GM19023 (cell line): ENCODE data around the gene DCDC1.

Experiments used
- ATAC-seq: cut with Tn5 transposase; IDR thresholded peaks from one replicate; pipeline ENCODE4 v1.9.1; 2021; ENCODE audit warnings: mild to moderate bottlenecking, moderate library complexity; ENCODE audit not compliant: unreplicated experiment

The DCDC1 gene

DNA sequence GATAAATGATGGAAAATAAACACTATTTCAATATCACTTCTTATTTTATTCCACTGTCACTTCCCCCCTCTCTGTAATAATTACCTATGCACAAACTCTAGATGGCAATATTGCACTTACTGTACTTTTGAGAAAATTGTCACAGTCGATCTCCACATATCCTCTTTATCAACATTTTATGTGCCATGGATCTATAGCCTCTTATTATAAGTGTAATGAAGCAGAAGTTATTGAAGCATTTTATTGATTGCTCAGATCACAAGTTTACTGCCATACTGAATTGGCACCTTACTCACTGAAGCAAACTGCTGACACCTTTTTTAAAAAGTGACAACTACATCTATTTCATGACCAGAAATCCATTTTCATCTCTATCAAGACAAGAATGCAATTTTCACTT, 133.4 kb downstream of the DCDC1 start:
- no peak for ATAC-seq

DNA sequence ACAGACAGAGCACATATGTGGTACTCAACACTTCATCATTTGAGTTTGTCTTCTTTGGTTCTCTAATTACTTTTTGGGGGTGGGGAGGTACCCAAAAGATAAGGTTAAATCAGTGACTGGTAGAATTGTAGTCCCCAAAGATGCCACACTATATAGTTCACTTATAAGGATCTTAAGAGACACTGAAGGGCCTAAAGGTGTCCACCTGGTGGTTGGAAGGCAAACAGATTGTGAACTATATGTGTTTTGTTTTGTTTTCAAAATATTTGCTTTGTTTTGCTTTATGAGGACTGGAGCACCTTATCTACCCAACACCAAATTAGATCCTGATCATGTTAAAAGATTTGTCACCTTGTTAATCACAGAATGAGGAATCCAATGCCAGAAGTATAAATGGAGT, 136.1 kb downstream of the DCDC1 start:
- no peak for ATAC-seq

DNA sequence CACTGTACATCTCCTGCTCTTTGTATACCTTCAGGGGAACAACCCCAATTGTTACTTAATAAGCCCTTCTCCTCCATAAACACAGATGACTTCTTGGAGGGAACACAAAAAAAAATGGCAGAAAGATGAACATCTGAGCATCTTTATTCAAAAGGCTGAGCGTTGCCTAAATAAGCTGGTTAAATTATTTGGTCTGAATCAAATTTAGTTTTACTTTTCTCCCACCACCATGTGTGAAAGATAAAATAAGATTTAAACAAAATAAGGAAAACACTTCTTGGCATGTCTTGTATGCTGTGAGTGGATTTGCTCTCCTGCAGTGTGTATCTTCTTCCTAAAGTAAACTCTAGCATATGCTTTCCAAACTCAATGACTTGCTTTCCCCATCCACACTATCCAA, 137.9 kb downstream of the DCDC1 start:
- no peak for ATAC-seq

DNA sequence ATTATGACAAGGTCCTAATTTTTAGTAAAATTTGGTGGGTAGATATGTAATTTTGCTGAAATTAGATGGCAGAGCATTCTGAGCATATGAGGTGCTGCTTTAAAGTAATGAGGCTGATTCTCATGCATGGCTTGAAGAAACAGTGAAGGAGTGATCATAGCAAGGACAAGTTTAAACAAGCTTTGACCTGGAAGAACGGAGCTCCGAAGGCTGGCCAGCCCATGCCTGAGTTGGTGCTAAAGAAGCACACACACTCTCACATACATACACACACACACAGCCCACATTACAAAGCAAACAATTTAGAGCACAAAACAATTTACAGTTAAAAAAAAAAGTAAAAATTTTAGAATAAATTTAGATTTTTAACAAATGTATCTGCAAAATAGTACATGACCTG, 150.7 kb downstream of the DCDC1 start:
- no peak for ATAC-seq

DNA sequence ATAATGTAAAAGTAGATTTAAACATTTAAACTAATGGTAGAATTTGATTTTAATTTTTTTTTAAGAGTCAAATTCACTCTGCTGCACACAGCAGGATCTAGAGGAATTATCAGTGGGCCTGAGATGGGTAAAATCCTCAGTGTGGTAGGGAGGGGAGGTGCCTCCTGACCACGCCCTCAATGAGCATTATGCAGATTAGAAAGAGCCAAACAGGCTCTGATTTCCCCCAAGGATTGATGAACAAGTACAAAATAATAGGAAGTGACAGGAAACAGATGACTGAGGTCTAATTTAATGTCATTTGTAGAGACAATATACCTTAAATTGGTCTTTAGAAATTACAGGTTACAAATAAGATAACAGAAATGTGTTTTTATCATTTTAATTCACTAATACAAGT, 155.2 kb downstream of the DCDC1 start:
- ATAC-seq, result no peak

DNA sequence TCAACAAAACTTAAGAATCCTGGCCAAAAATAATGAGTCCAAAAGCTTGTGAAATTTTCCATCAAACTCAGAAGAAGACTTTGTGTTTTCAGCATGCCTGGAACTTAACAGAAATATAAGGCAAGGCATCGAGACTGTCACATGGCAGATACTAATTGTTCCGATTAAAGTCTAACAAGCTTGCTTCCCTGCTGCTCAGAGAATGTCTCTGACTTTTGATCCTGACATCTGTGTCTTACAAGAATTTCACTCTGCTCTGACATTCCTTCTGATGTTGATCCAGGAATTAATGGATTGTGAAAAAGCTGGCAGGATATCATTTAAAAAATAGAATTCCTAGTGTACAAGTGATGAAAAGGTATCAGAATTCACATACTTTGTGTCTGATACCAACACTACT, 170.2 kb downstream of the DCDC1 start:
- no peak for ATAC-seq

DNA sequence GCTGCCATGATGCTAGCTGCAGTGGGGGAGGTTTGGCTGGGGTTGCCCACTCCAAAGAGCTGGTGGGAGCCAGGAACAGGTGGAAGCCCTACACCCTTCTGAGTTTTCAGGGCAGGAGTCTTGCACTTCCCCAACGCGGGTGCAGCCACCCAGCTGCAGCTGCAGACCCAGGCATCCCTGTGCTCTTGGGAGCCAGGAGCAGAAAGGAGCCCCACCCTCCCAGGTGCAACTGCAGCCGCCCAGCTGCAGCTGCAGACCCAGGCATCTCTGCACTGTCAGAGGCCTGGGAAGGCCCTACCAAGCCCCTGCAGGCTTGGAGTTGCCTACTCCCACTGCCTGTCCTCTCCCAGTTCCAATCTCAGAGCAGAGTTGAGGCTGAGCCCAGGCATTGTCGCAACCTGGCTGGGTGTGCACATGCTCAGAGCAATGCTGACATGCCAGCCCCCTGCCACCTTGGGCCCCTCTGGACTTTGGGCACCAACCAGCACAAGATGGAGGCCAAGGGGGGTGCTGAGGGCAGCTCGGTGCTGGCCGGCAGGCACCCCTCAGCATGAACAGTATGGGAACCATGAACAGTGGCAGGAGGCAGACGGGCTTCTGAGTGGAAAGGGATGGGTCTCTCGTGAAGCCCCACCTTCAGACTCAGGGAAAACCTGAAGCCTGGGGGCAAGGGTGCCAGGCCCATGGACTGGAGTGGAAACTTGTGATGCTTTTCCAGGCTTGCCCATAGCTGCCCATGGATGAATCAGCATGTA, 195.4 kb downstream of the DCDC1 start:
- ATAC-seq, result no peak

DNA sequence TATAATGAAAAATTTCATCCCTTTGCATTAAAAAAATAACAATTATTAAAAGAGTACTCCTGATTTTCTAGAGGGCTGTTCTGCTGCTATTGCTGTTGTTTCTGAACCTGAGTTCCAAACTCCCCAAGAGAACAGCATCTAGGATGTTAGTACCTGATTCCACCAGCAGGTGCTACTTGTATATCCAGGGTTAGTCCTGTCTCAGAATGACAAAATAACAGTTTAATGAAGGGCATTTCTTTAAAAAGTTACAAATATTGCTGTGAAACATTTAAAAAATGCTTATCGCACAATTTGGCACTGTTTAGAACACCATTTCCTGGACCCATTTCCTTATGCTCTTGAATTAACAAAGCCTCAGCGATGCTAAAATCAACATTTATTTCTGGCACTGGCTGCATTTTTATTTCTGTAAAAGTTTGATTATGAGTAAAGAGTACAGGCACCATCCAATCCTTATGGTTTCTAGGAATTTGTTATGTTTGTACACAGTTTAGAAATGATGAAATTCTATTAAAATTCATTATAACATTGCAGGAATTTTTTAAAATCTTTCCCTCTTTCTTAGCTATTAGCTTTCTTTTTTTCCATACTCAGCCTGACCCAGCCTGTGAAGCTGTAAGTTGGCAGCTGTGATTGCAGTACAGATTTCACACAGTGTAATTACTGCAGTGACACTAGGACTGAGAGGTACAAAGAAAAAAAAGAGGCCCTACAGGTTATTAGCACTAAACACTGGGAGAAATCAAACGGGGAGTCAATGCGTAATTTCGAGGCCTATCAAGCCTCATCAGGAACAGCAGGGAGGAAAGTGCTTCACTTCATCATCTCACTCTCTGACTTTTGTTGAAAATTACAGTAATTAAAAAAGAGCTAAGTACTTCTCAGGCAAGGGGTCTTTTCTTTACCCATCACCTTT, 208.8 kb downstream of the DCDC1 start:
- no peak for ATAC-seq

DNA sequence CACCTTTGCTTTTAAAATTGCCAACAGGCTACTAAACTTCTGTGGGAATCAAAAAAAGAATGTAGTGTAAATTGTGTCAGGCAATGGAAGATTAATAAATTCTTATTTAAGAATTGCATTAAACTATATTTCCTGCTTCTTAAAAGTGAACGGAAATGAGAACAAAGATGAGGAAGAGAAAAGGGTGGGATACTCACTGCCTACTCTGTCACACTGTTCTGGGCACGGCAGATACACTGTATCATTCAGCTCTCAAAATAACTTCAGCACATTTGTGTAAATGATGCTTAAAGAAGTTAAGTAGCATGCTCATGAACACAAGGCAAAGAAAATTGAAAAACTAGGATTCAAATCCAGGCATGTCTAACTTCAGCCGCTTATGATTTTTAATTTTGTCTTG, 218.7 kb downstream of the DCDC1 start:
- ATAC-seq, result no peak

DNA sequence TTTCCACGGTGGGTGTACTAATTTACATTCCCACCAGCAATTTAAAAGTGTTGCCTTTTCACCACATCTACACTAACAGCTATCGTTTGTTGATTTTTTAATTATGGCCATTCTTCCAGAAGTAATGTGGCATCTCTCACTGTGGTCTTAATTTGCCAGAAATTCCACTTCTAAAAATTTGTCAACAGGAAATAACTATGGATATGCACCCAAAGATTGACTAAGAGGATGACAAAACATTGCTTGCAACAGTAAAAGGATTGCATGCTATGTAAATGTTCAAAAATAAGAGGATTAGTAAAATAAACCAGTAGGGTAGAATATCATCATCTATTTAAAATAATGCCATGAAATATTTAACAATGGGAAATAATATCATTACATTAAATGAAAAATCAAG, 219.5 kb downstream of the DCDC1 start:
- no peak for ATAC-seq

DNA sequence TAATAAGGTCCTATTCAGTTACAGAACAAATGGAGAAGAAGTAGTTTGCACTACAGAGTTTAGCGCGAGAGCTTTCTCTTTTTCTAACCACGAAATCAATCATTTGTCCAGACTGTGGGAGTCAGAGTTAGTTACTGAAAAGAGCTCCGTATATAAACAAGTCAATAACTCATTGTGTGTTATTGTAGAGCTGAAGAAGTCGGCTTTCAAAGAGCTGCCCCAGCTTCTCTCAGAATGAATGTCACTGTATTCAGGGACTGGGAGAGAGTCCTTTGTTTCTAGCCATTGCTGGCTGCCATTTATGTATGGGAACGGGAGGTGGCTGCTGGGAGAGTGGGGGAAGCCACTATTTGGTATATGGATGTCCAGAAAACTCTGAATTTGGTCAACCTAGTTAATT, 227.8 kb downstream of the DCDC1 start:
- ATAC-seq, result no peak

DNA sequence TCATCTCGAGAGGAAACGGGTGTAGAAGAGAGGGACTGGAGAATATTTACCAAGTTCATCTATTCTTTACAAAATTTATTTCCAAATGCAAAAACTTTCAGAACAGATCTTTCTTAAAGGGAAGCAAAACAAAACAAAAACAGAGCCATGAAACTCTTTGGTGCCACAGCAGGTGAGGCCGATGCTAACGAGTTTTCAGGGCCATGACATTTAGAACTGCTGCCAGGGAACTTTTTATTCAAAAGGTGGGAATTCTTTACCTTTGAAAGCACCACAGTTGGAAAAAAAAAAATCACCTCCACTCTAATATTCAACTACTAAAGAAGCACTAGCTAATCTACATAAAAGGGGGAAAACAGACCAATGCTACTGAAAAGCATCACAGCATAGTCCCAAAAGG, 230.1 kb downstream of the DCDC1 start:
- no peak for ATAC-seq

DNA sequence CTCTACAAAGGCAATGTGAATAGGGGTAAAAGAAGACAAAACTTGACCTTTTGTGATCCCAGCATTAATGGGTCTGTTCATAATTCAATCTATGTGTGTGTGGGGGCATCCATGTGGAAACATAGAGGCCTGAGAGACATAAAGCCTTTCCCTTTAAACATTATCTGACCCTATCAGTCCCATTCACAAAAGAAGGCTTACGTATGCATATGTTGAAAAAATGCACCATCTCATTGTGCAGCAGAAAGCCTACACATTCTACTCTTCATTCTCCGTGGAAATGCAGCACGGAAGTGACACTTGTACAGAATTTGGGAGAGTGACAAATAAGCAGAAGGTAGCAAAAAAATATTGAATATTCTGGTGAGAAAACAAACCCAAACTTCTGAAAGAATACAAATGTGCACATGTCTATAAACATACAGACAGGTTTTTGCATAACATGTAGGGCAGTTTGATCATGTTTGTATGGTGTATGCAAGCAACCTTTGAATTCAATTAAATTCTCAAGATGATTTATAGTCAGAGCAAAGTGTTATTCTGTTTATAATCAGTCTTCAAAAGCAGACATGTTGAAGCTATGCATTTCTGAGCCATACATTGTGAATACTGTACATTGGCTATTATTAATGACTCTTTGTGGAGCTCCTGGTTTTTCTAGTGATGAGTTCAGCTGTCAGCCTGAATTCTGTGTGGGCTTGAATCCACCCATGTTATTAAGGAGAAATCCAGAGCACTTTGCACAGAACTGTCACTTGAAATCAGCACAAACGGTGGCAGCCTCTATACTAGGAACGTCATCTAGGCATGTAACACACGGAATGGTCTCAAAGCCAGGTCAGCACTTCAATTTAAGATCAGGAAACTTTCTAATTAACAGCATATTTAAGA, 236.8 kb downstream of the DCDC1 start:
- no peak for ATAC-seq

DNA sequence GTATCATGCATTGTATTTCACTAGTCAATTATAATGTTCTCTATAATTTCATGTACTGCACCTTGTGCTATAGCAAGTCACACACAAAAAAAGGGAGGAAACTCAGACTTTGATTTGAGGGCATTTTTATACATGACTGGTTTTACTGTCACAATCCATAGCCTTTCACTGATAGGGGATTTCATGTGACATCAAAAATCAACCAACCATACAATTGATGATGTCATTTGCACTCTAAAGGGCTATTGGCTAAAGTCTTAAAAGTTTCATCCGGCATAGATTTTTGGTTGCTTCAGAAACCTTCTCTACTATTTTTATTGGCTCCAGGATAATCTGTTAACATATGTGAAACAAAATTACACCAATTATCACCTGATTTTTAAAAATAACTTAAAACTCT, 237.8 kb downstream of the DCDC1 start:
- no peak for ATAC-seq

DNA sequence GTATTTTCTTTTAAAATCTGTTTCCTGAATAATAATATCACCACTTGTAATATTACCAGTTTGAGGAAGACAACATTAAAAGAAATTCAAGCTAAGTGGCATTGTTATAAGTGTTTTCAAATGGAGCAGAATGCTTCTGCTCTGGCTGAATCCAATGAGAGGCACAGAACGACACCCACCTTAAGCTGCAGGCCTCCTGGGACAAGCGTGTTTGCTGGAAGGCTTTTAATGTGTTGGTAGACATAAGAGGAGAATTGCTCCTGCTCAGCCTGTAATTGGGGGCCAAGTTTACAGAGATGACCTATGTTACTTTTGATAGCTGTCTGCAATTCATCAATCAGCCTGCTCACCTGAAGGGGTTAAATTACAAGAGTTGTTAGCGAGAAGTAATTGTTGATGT, 242.2 kb downstream of the DCDC1 start:
- no peak for ATAC-seq

DNA sequence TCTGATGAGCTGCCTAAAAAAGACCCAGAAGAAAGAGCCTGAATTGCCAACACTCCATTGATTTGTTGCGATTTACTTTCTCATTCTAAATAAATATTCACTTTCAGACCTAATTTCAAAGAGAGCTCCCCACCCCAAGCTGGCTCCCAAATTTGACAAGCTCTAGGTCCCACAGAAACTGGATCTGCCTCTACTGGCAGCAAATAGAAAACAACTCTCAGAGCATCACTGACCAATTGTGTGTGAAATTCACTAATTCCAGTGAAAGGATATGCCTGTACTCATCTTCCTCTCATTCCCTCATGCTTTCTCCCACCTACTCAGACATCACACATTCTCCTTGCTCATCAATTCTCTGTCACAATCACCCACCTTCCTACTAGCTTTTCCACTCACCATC, 249.1 kb downstream of the DCDC1 start:
- no peak for ATAC-seq

DNA sequence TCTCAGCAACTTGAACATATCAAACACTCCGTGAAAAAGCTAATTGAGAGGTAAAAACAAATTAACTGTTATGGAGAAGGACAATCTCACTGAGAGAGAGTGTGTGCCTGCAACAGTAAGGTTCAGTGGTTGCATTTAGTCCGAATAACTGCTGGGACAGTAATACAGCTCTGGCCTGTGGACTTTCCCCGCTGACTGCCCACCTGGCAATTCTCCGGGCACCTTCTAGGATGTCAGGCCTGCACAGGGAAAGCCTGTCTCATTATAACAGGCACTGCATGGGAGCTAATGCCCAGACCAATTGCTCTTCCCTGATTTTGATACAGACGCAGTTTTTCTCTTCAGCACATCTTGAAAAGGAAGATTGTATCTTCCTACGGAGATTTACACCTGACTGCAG, 251.0 kb downstream of the DCDC1 start:
- no peak for ATAC-seq

DNA sequence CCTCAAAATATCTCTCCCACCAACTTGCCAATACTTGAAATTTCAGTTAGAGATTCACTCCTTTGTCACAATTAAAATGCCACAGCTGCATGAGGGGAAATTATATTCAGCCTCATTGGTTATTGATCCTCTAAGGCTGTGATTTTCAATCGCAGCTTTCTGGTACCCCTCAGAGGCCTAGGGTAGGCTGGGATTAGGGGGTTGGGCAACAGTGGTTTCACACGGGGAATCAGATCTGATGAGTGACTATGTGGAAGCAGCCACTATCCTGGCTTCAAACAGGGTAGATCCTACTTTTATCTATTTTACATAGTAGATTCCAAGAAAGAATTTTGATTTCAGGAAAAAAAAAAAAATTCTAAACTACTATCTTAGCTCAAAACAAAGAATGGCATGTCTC, 252.5 kb downstream of the DCDC1 start:
- ATAC-seq, result no peak

DNA sequence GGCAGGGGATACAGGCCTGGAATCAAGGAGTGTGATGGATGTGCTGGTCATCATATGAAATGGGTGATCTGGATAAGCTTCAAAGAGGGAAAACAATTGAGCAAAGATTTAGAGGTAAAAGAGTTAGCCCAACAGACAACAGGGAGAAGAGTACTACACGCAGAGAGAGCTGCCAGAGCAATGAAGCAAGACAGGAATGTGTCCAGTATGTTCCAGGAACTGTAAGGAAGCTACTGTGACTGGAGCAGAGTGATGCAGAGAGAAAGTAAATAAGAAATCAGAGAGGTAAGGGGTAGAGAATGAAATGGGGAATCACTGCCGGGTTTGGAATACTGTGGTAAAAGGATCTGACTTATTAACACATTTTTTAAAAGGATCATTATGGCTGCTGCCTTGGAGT, 255.1 kb downstream of the DCDC1 start:
- ATAC-seq, result no peak

DNA sequence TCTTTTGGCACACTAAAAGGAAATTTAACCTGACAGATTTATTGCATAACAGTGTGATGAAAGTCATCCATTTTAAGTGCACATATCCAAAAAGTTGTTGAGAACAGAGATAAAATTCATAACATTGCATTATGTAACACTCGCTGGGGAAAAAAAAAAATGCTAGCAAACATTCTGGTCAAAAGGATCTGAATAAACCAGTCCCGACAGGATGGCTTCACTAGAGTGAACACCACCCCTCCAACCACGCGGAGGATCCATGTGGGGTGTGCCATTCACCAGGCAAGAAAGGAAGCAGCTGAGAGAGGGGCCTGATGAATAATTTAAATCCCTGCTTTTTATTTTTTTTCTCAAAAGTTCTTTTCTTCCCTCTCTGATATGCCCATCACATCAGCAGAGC, 258.7 kb downstream of the DCDC1 start:
- ATAC-seq, result no peak

DNA sequence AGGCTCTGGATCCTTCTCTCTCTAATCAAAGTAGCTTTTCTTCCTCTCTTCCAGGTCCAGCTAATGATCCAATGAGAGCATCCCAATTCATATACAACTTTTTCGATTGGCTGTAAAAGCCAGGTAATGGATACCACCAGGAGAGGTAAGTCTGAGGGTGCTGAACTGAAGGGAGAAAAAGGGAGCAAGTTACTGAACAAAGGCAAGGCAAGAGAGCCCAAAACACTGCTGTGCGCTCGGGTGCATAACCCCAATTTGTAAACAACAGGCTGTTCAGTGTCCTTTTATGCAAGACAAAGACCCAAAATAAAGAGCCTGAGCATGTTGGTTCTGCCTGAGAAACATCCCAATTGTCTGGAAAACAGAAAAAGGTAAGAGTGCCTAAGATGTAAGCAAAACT, 260.1 kb downstream of the DCDC1 start:
- ATAC-seq, result no peak
